Erythroblast (primary cell): ENCODE data around the gene HIPK2.

Experiments used
- GATA1 ChIP-seq: IDR thresholded peaks from 2 replicates; pipeline ENCODE4 v1.6.1; 2011; ENCODE audit warnings: low read depth, mild to moderate bottlenecking, control low read depth, low read length, moderate library complexity
- POLR2A ChIP-seq: IDR thresholded peaks from 2 replicates; pipeline ENCODE4 v1.6.1; 2011; ENCODE audit warnings: mild to moderate bottlenecking, low read length

DNA sequence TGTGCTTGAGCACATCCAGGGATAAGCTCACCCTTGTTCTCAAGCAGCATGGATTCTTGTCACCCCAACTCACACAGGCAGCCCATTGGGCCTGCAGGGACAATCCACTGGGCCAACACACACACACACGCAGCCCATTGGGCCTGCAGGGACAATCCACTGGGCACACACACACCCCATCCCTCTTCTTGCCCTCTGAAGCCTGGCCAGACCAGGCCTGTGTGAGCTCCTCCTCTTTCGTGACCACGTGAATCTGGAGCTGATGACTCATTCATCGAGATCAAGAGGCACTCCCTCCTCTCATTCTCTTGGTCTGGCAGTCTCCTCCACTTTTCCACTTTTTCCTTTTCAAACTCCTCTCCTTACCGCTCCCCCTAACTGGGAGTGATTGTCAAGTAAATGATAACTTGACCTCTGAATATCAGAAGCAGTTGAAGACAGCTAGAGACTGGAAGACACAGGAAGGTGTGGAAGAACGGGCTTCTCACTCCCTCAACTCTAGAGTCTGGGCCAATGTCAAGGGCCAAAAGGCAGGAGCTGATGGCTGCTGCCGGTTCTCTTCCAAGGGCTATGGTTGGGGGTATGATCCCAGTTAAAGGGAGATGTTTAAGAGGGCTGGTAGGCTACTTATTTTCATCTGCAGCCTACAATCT, 89.7 kb downstream of the HIPK2 start:
- TF ChIP-seq POLR2A (no peak), GATA1 (no peak)
